Kidney epithelial cell (primary cell): ENCODE data around the gene PCSK7. TPM values are rescaled to one million over a fixed set of nuclear protein-coding genes. Genes with fewer than 3 reads are reported as not detected.
"Not testable (repeated sequence)": the region's sequence is repeated elsewhere in the genome, so short reads cannot be mapped to it uniquely, and the experiment has no call there.

Experiments used
- DNase-seq: peaks from one replicate; pipeline ENCODE4 v3.0.0-alpha.2; 2010; ENCODE audit warnings: low read depth
- H3K27me3 ChIP-seq: 2 replicates; pipeline ENCODE4 v1.6.0; 2011; ENCODE audit warnings: low read length; ENCODE audit not compliant: control insufficient read depth, insufficient read depth
- H3K36me3 ChIP-seq: 2 replicates; pipeline ENCODE4 v1.5.1; 2011; ENCODE audit warnings: low read length; ENCODE audit not compliant: control insufficient read depth, insufficient read depth
- H3K4me3 ChIP-seq: 2 replicates; pipeline ENCODE4 v1.5.1; 2011; ENCODE audit warnings: low read depth, mild to moderate bottlenecking, control low read depth, low read length
- total RNA-seq: library from RNA; depleted of rRNA; stranded (reverse); fragments of >200 nt; gene quantifications from 2 replicates; pipeline ENCODE4 v1.2.3, GENCODE V29; 2015
- TF ChIP-seq, protein P1 (sequence below): IDR thresholded peaks from 2 replicates; pipeline ENCODE4 v1.5.1; 2011; ENCODE audit warnings: mild to moderate bottlenecking, moderate library complexity, low read length, control low read depth, inconsistent platforms; ENCODE audit not compliant: insufficient read depth, poor library complexity, severe bottlenecking

PCSK7 gene
- 38.3 and 51.8 TPM in 2 replicates for total RNA-seq

DNA sequence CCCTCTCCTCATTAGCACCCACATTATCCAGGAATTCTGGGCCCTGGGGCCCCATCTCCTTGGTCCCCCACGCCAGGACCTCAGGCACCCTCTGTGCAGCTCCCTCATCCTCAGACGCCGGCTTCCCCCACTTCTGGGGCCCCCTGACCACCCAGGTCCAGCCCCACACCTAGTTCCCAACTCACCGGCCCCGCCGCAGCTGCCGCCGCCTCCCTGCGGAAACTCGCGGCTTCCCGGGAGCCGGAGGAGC is at the start of gene PCSK7:
TSS of gene PCSK7 (minus strand) at position 232 of the 250 bp plus-strand sequence. CDS start 2,229 bp downstream, outside the sequence.
- Histone ChIP-seq H3K36me3 (no peaks in the 10 kb centered on the region), H3K4me3 (peak within 1 kb of the TSS; percentile 96), H3K27me3 (no peaks in the 10 kb centered on the region)
- TF ChIP-seq, protein P1, sequence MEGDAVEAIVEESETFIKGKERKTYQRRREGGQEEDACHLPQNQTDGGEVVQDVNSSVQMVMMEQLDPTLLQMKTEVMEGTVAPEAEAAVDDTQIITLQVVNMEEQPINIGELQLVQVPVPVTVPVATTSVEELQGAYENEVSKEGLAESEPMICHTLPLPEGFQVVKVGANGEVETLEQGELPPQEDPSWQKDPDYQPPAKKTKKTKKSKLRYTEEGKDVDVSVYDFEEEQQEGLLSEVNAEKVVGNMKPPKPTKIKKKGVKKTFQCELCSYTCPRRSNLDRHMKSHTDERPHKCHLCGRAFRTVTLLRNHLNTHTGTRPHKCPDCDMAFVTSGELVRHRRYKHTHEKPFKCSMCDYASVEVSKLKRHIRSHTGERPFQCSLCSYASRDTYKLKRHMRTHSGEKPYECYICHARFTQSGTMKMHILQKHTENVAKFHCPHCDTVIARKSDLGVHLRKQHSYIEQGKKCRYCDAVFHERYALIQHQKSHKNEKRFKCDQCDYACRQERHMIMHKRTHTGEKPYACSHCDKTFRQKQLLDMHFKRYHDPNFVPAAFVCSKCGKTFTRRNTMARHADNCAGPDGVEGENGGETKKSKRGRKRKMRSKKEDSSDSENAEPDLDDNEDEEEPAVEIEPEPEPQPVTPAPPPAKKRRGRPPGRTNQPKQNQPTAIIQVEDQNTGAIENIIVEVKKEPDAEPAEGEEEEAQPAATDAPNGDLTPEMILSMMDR, result no peak
- DNase-seq, result no peak

DNA sequence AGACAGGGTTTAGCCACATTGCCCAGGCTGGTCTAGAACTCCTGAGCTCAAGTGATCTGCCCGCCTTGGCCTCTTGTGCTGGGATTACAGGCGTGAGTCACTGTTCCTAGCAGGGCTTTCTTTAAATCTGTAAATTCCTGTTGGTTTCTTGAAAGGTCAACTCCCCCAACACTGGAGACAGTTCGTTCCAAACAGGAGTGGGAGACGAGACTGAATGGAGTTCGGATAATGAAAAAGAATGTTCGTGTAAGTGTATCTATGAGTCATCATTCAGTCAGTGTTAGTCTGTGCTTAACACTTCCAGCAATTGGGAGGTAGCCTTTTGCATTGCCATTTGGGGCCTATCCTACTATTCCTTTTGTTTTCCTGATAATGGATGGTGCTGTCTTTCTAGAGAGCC is 49.3 kb upstream of the PCSK7 start:
- DNase-seq, result peak; percentile 77
- TF ChIP-seq, protein P1, result no peak
- H3K4me3 ChIP-seq, result no peak overlapping the region

DNA sequence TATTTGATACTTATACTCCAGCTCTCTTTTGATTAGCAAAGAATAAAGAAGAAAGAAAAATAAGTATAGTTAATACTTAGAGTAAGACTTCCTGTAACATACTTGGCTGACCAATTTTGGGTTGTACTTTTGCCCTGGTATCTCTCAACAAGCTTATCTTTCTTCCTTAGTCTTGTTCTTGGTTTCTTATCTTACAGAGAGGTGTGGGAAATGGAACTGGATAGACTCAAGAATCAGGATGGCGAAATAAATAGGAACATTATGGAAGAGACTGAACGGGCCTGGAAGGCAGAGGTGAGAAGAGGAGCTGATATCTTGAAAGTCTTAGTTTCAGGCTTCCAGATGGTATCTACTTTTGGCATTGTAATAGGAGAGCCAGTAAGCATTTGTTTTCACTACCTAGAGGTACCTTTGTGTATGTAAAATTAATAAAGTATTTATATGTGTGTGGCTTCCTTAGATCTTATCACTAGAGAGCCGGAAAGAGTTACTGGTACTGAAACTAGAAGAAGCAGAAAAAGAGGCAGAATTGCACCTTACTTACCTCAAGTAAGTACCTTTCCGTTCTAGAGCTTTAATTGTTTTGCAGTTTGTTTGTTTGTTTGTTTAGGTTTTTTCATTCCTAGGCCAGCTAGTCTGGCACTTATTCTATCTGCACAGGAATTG is 48.0 kb upstream of the PCSK7 start:
- DNase-seq, result no peak
- Histone ChIP-seq H3K36me3 (no peaks in the 10 kb centered on the region), H3K27me3 (no peaks in the 10 kb centered on the region), H3K4me3 (no peak overlapping the region)
- TF ChIP-seq, protein P1, result no peak

More for the DNA sequence above, 49.3 kb upstream of the PCSK7 start:
- Histone ChIP-seq H3K36me3 (no peaks in the 10 kb centered on the region), H3K27me3 (no peaks in the 10 kb centered on the region)

- no peaks in the 10 kb centered on the region for H3K36me3 ChIP-seq
- H3K4me3 ChIP-seq, result no peak overlapping the region
- no peaks in the 10 kb centered on the region for H3K27me3 ChIP-seq
- TF ChIP-seq, protein P1, result no peak
- no peak for DNase-seq
These were observed 46.5 kb upstream of the PCSK7 start for GRCh38 chr11:117278347-117278746.

DNA sequence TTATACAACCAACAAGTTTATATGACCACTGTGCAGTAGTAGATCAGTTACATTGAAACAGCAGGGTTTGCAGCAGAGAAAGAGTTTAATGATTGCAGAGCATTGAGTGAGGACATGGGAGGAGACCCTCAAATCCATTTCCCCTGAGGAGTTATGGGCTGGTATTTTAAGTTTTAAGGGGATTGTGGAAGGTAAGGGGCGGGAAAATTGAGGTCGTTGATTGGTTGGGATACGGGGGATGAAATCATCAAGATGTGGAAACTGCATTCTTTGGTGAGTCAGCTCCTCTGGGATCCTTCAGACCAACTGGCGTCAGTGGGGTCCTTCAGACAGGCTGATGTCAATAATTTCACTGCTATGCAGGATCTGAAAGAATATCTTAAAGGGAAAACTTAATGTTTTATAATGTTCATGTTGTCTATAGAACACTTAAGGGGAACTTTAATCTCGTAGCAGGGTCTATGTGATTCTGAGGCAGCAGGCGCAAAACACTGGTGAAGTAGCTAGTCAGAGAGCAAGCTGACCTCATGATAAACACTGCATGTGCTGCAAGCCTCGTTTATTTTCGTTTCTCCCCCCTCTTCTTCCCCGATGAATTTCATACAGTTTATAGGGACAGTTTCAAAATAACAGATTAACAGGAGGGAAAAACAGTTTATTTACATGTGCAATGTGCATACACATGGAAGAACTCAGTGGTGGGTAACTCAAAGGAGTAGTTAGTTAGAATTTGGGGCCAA is 41.8 kb upstream of the PCSK7 start:
- Histone ChIP-seq H3K36me3 (no peaks in the 10 kb centered on the region), H3K4me3 (no peak overlapping the region), H3K27me3 (no peaks in the 10 kb centered on the region)
- TF ChIP-seq, protein P1, result no peak
- no peak for DNase-seq

DNA sequence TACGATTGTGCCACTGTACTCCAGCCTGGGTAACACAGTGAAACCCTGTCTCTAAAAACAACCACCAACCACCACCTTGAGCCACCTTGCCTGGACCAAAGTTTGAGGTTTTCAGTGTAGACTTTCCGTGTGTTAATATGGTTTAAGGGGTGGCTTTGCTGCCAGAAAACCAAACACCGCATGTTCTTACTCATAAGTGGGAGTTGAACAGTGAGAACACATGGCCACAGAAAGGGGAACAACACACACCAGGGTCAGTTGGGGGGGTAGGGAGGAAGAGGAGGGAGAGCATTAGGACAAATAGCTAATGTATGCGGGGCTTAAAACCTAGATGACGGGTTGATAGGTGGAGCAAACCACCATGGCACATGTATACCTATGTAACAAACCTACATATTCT is 40.3 kb upstream of the PCSK7 start:
- H3K4me3 ChIP-seq, DNase-seq, H3K27me3 ChIP-seq, H3K36me3 ChIP-seq: not testable (repeated sequence)
